Heart left ventricle (tissue), 13 donors: ENCODE results near the gene GFI1B.

Source experiments
- POLR2A ChIP-seq, 2 donors: fragments of 450-650 bp; IDR thresholded peaks; one replicate each; pipeline ENCODE4 v1.6.1; 2017; ENCODE audit warnings: antibody characterized with exemption in 2 of 2, mild to moderate bottlenecking in 2 of 2, moderate library complexity in 2 of 2
- TF ChIP-seq, protein P1 (sequence below), 12 donors: fragments of 200-600 bp; sonication (generic) in 4 of 12; IDR thresholded peaks; one replicate each; pipeline versions ENCODE4 v1.5.0 to v1.8.0; 2018 to 2022; ENCODE audit warnings: antibody characterized with exemption in 12 of 12, mild to moderate bottlenecking in 5 of 12
- donor health status: ischemic (EF 13 %, LVEDD 7.1; RV severe dilation, severe dysfunction).
- donor health status: DM: no; HTN: yes; CAD: no.
- donor health status: DM: no; HTN: no; CAD: no.
- donor health status: ischemic (EF 25% LVEDD 6.9; RV normal size, moderate dysfunction).
- donor health status: ischemic (EF 25% LVEDD 5.7; RV mildly dilated, moderate dysfunction).
- donor health status: ischemic (EF 35%, LVEDD 5.7; RV mildly dilated, moderate dysfunction).
- donor health status: nonischemic (EF 11% LVEDD 7.7; RV severe dilation, severe dysfunction).
- donor health status: DM: yes; HTN: yes; CAD: no.
- donor health status: PGD.
- donor health status: ischemic (EF 29% LVEDD 5.4; RV normal size, mild dysfunction).
- donor health status: nonischemic (EF 23%, LVEDD 6.1; RV moderate dilation, normal function).

GRCh38 chr9:133002147-133003070, 23.9 kb downstream of the GFI1B start:
- TF ChIP-seq, protein P1, sequence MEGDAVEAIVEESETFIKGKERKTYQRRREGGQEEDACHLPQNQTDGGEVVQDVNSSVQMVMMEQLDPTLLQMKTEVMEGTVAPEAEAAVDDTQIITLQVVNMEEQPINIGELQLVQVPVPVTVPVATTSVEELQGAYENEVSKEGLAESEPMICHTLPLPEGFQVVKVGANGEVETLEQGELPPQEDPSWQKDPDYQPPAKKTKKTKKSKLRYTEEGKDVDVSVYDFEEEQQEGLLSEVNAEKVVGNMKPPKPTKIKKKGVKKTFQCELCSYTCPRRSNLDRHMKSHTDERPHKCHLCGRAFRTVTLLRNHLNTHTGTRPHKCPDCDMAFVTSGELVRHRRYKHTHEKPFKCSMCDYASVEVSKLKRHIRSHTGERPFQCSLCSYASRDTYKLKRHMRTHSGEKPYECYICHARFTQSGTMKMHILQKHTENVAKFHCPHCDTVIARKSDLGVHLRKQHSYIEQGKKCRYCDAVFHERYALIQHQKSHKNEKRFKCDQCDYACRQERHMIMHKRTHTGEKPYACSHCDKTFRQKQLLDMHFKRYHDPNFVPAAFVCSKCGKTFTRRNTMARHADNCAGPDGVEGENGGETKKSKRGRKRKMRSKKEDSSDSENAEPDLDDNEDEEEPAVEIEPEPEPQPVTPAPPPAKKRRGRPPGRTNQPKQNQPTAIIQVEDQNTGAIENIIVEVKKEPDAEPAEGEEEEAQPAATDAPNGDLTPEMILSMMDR (IDR thresholded peaks at IDR 0.05), result no peak
- no peak for TF ChIP-seq POLR2A (IDR thresholded peaks at IDR 0.05)
